Renal cortex interstitium (tissue), 15 donors: ENCODE measurements around the gene ZSWIM2. TPM values are rescaled to one million over a fixed set of nuclear protein-coding genes. Genes with fewer than 3 reads are reported as not detected.
"Not testable (repeated sequence)": the region's sequence is repeated elsewhere in the genome, so short reads cannot be mapped to it uniquely, and the experiment has no call there.

Experiments used
- DNase-seq, 11 donors: peaks; one replicate each; pipeline ENCODE4 v3.0.0-alpha.2; 2013; ENCODE audit warnings: low read depth in 9 of 11, low spot score in 4 of 11; ENCODE audit errors: extremely low read depth in 1 of 11
- long read RNA-seq, 16 experiments: transcript quantifications; one replicate each; lab custom pipeline, GENCODE V29; 2026
- polyA plus RNA-seq, 3 donors: library from polyadenylated mRNA; unstranded; fragments of 120-200 nt; gene quantifications; one replicate each; pipeline ENCODE4 v1.2.1, GENCODE V29; 2013; ENCODE audit not compliant: insufficient read length in 3 of 3

The ZSWIM2 gene
- not detected for polyA plus RNA-seq
- long read RNA-seq, donor 1, result 0 reads
- long read RNA-seq, donor 2, result 0 reads
- long read RNA-seq, donor 3, result 0 reads
- long read RNA-seq, donor 4, result 0 reads
- long read RNA-seq, donor 5, result 0 reads
- long read RNA-seq, donor 6, result 0 reads
- long read RNA-seq, donor 7, result 0 reads
- long read RNA-seq, donor 8, result 0 reads
- long read RNA-seq, donor 9, result 0 reads
- long read RNA-seq, donor 10, result 0 reads
- long read RNA-seq, donor 11, result 0 reads
- long read RNA-seq, donor 12, result 0 reads
- long read RNA-seq, donor 13, result 0 reads
- long read RNA-seq, donor 14, result 0 reads
- long read RNA-seq, donor 15, result 0 reads
- long read RNA-seq, donor 16, result 0 reads

GRCh38 chr2:186848873-186849578 is at the start of gene ZSWIM2:
Gene ZSWIM2, minus strand, starts transcription at chr2:186849170. Its CDS starts 40 bp downstream, at chr2:186849130.
- peak in 9 of 11 donors; percentile 40 to 66 (median 60) for DNase-seq

- not testable (repeated sequence) for DNase-seq
Measured at GRCh38 chr2:186896220-186896619, 47.2 kb upstream of the ZSWIM2 start.

- no peak for DNase-seq
Measured at GRCh38 chr2:186895451-186895850, 46.5 kb upstream of the ZSWIM2 start.

- no peak for DNase-seq
Measured at GRCh38 chr2:186894478-186894877, 45.5 kb upstream of the ZSWIM2 start.

- DNase-seq, result no peak
Measured at GRCh38 chr2:186892821-186893220, 43.9 kb upstream of the ZSWIM2 start.

GRCh38 chr2:186891185-186891621 is 42.2 kb upstream of the ZSWIM2 start:
- DNase-seq, result no peak

- no peak for DNase-seq
Measured at GRCh38 chr2:186889101-186889879, 40.3 kb upstream of the ZSWIM2 start.

GRCh38 chr2:186887107-186888090 is 38.4 kb upstream of the ZSWIM2 start:
- DNase-seq, result no peak

GRCh38 chr2:186884587-186884986 is 35.6 kb upstream of the ZSWIM2 start:
- peak in 4 of 11 donors; percentile 23 to 32 (median 24) for DNase-seq

- DNase-seq, result no peak
Measured at GRCh38 chr2:186883666-186884065, 34.7 kb upstream of the ZSWIM2 start.

- DNase-seq, result no peak
Measured at GRCh38 chr2:186882511-186883071, 33.6 kb upstream of the ZSWIM2 start.

- DNase-seq, result no peak
Measured at GRCh38 chr2:186881660-186882059, 32.7 kb upstream of the ZSWIM2 start.

GRCh38 chr2:186879312-186879711 is 30.3 kb upstream of the ZSWIM2 start:
- no peak for DNase-seq

- DNase-seq, result no peak
Measured at GRCh38 chr2:186874713-186875112, 25.7 kb upstream of the ZSWIM2 start.

- DNase-seq, result no peak
Measured at GRCh38 chr2:186871881-186872280, 22.9 kb upstream of the ZSWIM2 start.

- peak in 1 of 11 donors; percentile 27 for DNase-seq
Measured at GRCh38 chr2:186868344-186868743, 19.4 kb upstream of the ZSWIM2 start.

GRCh38 chr2:186862869-186863709 is 14.1 kb upstream of the ZSWIM2 start:
- DNase-seq, result peak in 1 of 11 donors; percentile 29
